Lower leg skin (tissue), 4 donors: ENCODE results near the gene CTPS1. TPM values are rescaled to one million over a fixed set of nuclear protein-coding genes. Genes with fewer than 3 reads are reported as not detected.

ENCODE experiments used
- DNase-seq, 2 donors: peaks; one replicate each; pipeline ENCODE4 v3.0.0-alpha.2; 2019; ENCODE audit warnings: low spot score in 2 of 2
- H3K4me3 ChIP-seq: fragments of 200-600 bp; sonication (generic); 2 replicates; pipeline ENCODE4 v1.5.1; 2017; ENCODE audit warnings: mild to moderate bottlenecking, low read depth; ENCODE audit not compliant: poor library complexity, severe bottlenecking
- POLR2A ChIP-seq, 2 donors: fragments of 450-650 bp; IDR thresholded peaks; one replicate each; pipeline ENCODE4 v1.6.1; 2016 to 2017; ENCODE audit warnings: antibody characterized with exemption in 2 of 2, mild to moderate bottlenecking in 1 of 2, moderate library complexity in 1 of 2
- WGBS, 2 donors: methylation state at CpG; one replicate each; pipeline ENCODE4 v1.1.5; 2018; 5-methylcytosine and 5-hydroxymethylcytosine counted together
- intact Hi-C: fragments of 100-400 bp; cut with DNase I; formaldehyde crosslinking; loops from one replicate; pipeline ENCODE4 v1.15.0; 2023; ENCODE audit warnings: low total_unique reads
- total RNA-seq, 4 donors: library from RNA; depleted of rRNA; stranded (reverse); fragments of >200 nt; gene quantifications; one replicate each; pipeline ENCODE4 v1.1.0, GENCODE V29; 2016
- TF ChIP-seq, protein P1 (sequence below), 3 donors: fragments of 450-650 bp; IDR thresholded peaks; one replicate each; pipeline ENCODE4 v1.5.1; 2016; ENCODE audit warnings: antibody characterized with exemption in 3 of 3, mild to moderate bottlenecking in 3 of 3, moderate library complexity in 2 of 3

CTPS1 gene
- total RNA-seq, 4 donors from 2014 or later: 7.7 to 23.3 (median 8.9) TPM

DNA sequence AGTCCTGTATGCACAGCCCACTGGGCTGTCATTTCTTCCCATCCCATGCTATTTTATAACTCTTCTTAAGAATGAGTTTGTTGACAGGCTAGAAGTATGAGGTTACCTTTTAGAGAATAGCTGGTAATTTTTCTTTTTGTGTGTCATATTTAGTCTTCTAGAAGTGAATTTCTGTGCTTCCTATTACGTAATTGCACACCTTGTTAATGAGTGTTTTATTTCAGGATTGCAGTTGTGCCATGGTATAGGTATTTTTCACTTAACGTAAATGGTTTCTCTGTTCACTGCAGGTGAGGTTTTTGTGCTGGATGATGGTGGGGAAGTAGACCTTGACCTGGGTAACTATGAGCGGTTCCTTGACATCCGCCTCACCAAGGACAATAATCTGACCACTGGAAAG, 5.0 kb downstream of the CTPS1 start:
- WGBS, 2 donors: 97 to 98% methylated on average over 4 of the region's 4 CpGs
- no peak for DNase-seq
- TF ChIP-seq POLR2A (IDR thresholded peaks at IDR 0.05): no peak
- TF ChIP-seq, protein P1, sequence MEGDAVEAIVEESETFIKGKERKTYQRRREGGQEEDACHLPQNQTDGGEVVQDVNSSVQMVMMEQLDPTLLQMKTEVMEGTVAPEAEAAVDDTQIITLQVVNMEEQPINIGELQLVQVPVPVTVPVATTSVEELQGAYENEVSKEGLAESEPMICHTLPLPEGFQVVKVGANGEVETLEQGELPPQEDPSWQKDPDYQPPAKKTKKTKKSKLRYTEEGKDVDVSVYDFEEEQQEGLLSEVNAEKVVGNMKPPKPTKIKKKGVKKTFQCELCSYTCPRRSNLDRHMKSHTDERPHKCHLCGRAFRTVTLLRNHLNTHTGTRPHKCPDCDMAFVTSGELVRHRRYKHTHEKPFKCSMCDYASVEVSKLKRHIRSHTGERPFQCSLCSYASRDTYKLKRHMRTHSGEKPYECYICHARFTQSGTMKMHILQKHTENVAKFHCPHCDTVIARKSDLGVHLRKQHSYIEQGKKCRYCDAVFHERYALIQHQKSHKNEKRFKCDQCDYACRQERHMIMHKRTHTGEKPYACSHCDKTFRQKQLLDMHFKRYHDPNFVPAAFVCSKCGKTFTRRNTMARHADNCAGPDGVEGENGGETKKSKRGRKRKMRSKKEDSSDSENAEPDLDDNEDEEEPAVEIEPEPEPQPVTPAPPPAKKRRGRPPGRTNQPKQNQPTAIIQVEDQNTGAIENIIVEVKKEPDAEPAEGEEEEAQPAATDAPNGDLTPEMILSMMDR (IDR thresholded peaks at IDR 0.05): no peak
- H3K4me3 ChIP-seq: no peak overlapping the region
- intact Hi-C loops: no loop called here

DNA sequence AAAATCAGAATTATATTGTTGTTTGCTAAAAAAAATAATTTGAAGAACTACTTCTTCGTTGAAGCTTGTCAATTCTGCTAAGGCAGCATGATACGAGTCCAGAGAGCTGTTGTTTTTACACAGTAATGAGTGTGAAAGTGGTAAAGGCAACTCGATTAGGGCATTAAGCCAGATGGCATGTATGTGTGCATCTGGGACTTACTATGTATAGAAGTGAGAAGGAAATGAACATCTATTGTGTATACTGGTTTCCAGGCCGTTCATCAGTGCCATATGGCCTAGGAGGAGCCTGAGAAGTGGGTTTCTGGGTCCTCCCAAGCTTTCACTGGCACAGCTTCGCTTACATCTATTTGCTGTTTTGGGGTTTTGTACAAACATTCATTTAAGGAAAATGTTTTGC, 5.7 kb downstream of the CTPS1 start:
- 66 to 75% methylated on average over 5 of the region's 5 CpGs for WGBS, 2 donors
- TF ChIP-seq POLR2A (IDR thresholded peaks at IDR 0.05): no peak
- TF ChIP-seq, protein P1 (IDR thresholded peaks at IDR 0.05): no peak
- intact Hi-C loops: no loop called here
- no peak for DNase-seq
- H3K4me3 ChIP-seq: no peak overlapping the region

DNA sequence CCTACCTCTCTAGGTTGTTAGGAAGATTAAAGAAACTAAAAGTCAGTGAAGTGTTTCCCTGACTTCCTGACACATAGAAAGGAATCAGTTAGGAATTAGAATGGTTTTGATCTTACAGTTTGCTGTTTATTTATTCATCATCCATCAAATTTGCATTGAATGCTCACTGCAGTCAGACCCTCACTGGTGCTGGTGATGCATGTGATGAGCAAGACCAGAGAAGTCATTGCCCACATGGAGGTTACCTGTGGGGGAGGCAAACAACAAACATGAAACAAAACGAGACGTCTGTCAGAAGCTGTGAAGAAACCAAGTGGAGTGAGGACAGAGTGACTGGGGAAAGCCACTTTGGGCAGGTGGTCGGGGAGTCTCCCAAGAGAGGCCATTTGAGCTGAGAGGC, 6.4 kb downstream of the CTPS1 start:
- no peak for TF ChIP-seq POLR2A (IDR thresholded peaks at IDR 0.05)
- no peak overlapping the region for H3K4me3 ChIP-seq
- DNase-seq: no peak
- intact Hi-C loops: no loop called here
- WGBS, 2 donors: 89 to 93% methylated on average over 3 of the region's 3 CpGs

DNA sequence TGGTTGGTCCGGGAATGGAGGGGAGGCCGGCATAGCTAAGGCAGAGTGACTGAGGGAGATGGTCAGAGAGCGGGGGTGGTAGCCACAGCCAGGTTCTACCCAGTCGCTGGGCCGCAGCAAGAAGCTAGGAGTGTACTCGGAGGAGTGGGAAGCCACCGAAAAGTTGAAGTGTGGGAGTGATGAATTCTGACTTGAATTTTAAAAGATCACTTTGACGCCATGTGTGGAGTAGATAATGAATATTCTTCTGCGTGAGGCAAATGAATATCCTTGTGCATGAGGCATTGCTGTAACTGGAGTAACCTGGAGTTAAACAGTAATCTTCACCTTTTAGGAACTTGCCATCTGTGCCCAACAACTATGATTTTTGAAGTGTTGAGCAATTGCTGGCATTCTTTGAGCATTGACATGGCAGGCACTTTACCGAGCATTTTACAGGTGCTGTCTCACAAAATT, 6.9 kb downstream of the CTPS1 start:
- DNase-seq: no peak
- intact Hi-C loops: no loop called here

DNA sequence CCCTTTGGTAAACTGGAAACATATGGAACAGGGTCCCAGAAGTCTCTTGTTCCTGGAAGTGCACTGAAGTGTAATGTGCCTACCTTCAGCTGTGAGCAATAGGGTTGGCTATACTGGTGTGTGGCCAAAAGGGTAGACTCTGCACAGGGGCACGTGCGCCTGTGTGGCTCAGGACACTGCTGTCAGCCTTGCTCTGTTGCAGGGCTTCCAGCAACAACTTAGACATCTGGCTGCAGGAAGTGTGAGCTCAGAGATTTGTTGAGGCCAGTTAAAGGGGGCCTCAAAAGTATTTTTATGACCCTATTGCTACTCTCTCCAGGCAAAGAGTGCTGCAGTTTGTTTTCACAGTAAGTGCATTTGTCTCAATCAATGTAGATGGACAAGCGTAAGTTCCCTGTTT, 7.5 kb downstream of the CTPS1 start:
- intact Hi-C loops: no loop called here
- 79 to 93% methylated on average over 3 of the region's 3 CpGs for WGBS, 2 donors
- no peak for DNase-seq
- no peak overlapping the region for H3K4me3 ChIP-seq
- TF ChIP-seq POLR2A (IDR thresholded peaks at IDR 0.05): no peak
- TF ChIP-seq, protein P1 (IDR thresholded peaks at IDR 0.05): no peak

More for the DNA sequence above, 6.9 kb downstream of the CTPS1 start:
- WGBS, 2 donors: 92 to 96% methylated on average over 10 of the region's 10 CpGs
- TF ChIP-seq, protein P1 (IDR thresholded peaks at IDR 0.05): no peak
- TF ChIP-seq POLR2A (IDR thresholded peaks at IDR 0.05): no peak
- H3K4me3 ChIP-seq: no peak overlapping the region

DNA sequence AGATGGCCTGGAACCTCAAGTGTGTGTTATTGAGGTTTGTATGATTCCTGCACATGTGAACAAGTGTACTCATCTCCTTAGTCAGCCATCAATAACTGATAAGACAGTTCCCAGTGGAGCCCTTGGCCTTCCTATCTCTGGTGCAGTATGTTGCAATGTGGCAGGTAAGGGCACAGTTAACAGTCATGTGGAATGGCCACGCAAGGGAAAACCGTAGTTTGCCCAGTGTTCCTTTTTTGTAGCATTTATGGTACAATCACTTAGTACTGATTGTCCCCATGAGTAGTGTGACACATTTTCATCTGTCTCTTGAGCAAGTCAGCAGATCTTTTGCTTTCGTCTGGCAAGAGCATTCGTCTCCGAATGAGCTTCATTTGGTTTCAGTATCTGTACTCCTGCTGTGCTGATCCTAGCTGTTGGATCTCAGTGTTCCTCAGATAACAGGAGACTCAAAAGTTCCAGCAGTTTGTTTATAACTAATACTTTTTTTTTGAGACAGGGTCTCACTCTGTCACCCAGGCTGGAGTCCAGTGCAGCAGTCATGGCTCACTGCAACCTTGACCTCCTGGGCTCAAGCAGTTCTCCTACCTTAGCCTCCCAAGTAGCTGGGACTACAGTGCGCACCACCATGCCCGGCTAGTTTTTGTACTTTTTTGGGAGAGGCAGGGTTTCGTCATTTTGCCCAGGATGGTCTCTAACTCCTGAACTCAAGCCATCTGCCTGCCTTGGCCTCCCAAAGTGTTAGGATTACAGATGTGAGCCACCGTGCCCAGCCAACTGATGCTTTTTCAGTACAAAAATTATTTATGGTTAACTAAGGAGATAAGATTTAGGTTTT, 8.2 kb downstream of the CTPS1 start:
- 89 to 90% methylated on average over 9 of the region's 9 CpGs for WGBS, 2 donors
- intact Hi-C loops: no loop called here
- no peak for DNase-seq
- TF ChIP-seq, protein P1 (IDR thresholded peaks at IDR 0.05): no peak
- TF ChIP-seq POLR2A (IDR thresholded peaks at IDR 0.05): no peak
- H3K4me3 ChIP-seq: no peak overlapping the region
